Measurements from ENCODE around the gene PHF12. TPM values are rescaled to one million over a fixed set of nuclear protein-coding genes. Genes with fewer than 3 reads are reported as not detected.
A peak's percentile ranks its signal among the peaks of the same experiment; 100 is the strongest.

PHF12 gene
- total RNA-seq, 1 experiment from 2014 or later: 37.6 TPM

GRCh38 chr17:28912938-28913333 is 38.4 kb downstream of the PHF12 start:
- CTCF ChIA-PET: interaction anchor here (0.5 to 1.8 kb wide), 8 partner anchors 9 to 152 kb away, joined by 3 to 8 read pairs (median 4); no protein-coding TSS in a partner anchor
- peaks cover 92% of the 10 kb centered on the region for H3K36me3 Mint-ChIP-seq (ENCODE audit: insufficient read depth, unreplicated experiment)

GRCh38 chr17:28912281-28912937 is 38.9 kb downstream of the PHF12 start:
- H3K4me1 Mint-ChIP-seq (ENCODE audit: insufficient read depth, unreplicated experiment): peaks cover 15% of the 10 kb centered on the region
- no peak overlapping the region for H3K4me3 Mint-ChIP-seq (ENCODE audit: unreplicated experiment)
- H3K9me3 Mint-ChIP-seq (ENCODE audit: unreplicated experiment): peaks cover 10% of the 10 kb centered on the region
- H3K27ac Mint-ChIP-seq (ENCODE audit: low read depth, unreplicated experiment): peak overlapping the region; percentile 35
- no peak for TF ChIP-seq CTCF (IDR thresholded peaks at IDR 0.05; ENCODE audit: unreplicated experiment)
- CTCF ChIA-PET: interaction anchor here (0.5 to 1.8 kb wide), 10 partner anchors 9 to 151 kb away, joined by 3 to 8 read pairs (median 4); partner anchors contain the start of gene FLOT2
- POLR2A ChIA-PET: interaction anchor here (1.3 kb wide), 1 partner anchor 9 kb away, joined by 5 read pairs; the partner anchor contains the start of gene DHRS13
- intact Hi-C loops (cut with micrococcal nuclease): no loop called here
- peaks cover 90% of the 10 kb centered on the region for H3K36me3 Mint-ChIP-seq (ENCODE audit: insufficient read depth, unreplicated experiment)
- DNase-seq (ENCODE audit: unreplicated experiment): no peak
- BruUV-seq (replicated peaks): TSS peak; percentile 27
- no peaks in the 10 kb centered on the region for H3K27me3 Mint-ChIP-seq (ENCODE audit: insufficient read depth, unreplicated experiment)

More at GRCh38 chr17:28912938-28913333, 38.4 kb downstream of the PHF12 start:
- H3K27me3 Mint-ChIP-seq (ENCODE audit: insufficient read depth, unreplicated experiment): no peaks in the 10 kb centered on the region
- H3K4me3 Mint-ChIP-seq (ENCODE audit: unreplicated experiment): no peak overlapping the region
- TF ChIP-seq CTCF (IDR thresholded peaks at IDR 0.05; ENCODE audit: unreplicated experiment): no peak
- no TSS peak for BruUV-seq (replicated peaks)
- peaks cover 10% of the 10 kb centered on the region for H3K9me3 Mint-ChIP-seq (ENCODE audit: unreplicated experiment)
- POLR2A ChIA-PET: interaction anchor here (1.3 kb wide), 1 partner anchor 10 kb away, joined by 5 read pairs; the partner anchor contains the start of gene DHRS13
- DNase-seq (ENCODE audit: unreplicated experiment): no peak
- intact Hi-C loops (cut with micrococcal nuclease): no loop called here
- H3K27ac Mint-ChIP-seq (ENCODE audit: low read depth, unreplicated experiment): peak overlapping the region; percentile 35
- H3K4me1 Mint-ChIP-seq (ENCODE audit: insufficient read depth, unreplicated experiment): peaks cover 15% of the 10 kb centered on the region

GRCh38 chr17:28911411-28912045 is 39.8 kb downstream of the PHF12 start:
- no TSS peak for BruUV-seq (replicated peaks)
- intact Hi-C loops (cut with micrococcal nuclease): no loop called here
- peaks cover 10% of the 10 kb centered on the region for H3K9me3 Mint-ChIP-seq (ENCODE audit: unreplicated experiment)
- H3K4me3 Mint-ChIP-seq (ENCODE audit: unreplicated experiment): no peak overlapping the region
- ChIA-PET POLR2A (interaction anchor here (1.2 kb wide), 1 partner anchor 185 kb away, joined by 3 read pairs; no protein-coding TSS in a partner anchor), CTCF (interaction anchor here (0.6 to 1.8 kb wide), 5 partner anchors 8 to 148 kb away, joined by 3 to 8 read pairs (median 5); partner anchors contain the start of gene FLOT2)
- no peaks in the 10 kb centered on the region for H3K27me3 Mint-ChIP-seq (ENCODE audit: insufficient read depth, unreplicated experiment)
- H3K27ac Mint-ChIP-seq (ENCODE audit: low read depth, unreplicated experiment): no peak overlapping the region
- peaks cover 15% of the 10 kb centered on the region for H3K4me1 Mint-ChIP-seq (ENCODE audit: insufficient read depth, unreplicated experiment)
- no peak for DNase-seq (ENCODE audit: unreplicated experiment)
- H3K36me3 Mint-ChIP-seq (ENCODE audit: insufficient read depth, unreplicated experiment): peaks cover 85% of the 10 kb centered on the region
- no peak for TF ChIP-seq CTCF (IDR thresholded peaks at IDR 0.05; ENCODE audit: unreplicated experiment)

- Mint-ChIP-seq H3K4me1 (ENCODE audit: insufficient read depth, unreplicated experiment) (peaks cover 15% of the 10 kb centered on the region), H3K27me3 (ENCODE audit: insufficient read depth, unreplicated experiment) (no peaks in the 10 kb centered on the region), H3K9me3 (ENCODE audit: unreplicated experiment) (peaks cover 10% of the 10 kb centered on the region), H3K36me3 (ENCODE audit: insufficient read depth, unreplicated experiment) (peaks cover 81% of the 10 kb centered on the region), H3K4me3 (ENCODE audit: unreplicated experiment) (no peak overlapping the region), H3K27ac (ENCODE audit: low read depth, unreplicated experiment) (no peak overlapping the region)
- no peak for DNase-seq (ENCODE audit: unreplicated experiment)
- ChIA-PET POLR2A (interaction anchor here (1.2 to 4.5 kb wide), 2 partner anchors 16 to 184 kb away, joined by 3 to 21 read pairs; no protein-coding TSS in a partner anchor), CTCF (interaction anchor here (0.6 to 2.0 kb wide), 8 partner anchors 7 to 270 kb away, joined by 3 to 9 read pairs (median 4); partner anchors contain the start of genes FLOT2 and MYO18A)
- BruUV-seq (replicated peaks): no TSS peak
- no peak for TF ChIP-seq CTCF (IDR thresholded peaks at IDR 0.05; ENCODE audit: unreplicated experiment)
- intact Hi-C loops (cut with micrococcal nuclease): no loop called here
These were observed 40.8 kb downstream of the PHF12 start for GRCh38 chr17:28910534-28910933.

Measured in MCF 10A (cell line).